ENCODE results near the gene NCK1.

DNA sequence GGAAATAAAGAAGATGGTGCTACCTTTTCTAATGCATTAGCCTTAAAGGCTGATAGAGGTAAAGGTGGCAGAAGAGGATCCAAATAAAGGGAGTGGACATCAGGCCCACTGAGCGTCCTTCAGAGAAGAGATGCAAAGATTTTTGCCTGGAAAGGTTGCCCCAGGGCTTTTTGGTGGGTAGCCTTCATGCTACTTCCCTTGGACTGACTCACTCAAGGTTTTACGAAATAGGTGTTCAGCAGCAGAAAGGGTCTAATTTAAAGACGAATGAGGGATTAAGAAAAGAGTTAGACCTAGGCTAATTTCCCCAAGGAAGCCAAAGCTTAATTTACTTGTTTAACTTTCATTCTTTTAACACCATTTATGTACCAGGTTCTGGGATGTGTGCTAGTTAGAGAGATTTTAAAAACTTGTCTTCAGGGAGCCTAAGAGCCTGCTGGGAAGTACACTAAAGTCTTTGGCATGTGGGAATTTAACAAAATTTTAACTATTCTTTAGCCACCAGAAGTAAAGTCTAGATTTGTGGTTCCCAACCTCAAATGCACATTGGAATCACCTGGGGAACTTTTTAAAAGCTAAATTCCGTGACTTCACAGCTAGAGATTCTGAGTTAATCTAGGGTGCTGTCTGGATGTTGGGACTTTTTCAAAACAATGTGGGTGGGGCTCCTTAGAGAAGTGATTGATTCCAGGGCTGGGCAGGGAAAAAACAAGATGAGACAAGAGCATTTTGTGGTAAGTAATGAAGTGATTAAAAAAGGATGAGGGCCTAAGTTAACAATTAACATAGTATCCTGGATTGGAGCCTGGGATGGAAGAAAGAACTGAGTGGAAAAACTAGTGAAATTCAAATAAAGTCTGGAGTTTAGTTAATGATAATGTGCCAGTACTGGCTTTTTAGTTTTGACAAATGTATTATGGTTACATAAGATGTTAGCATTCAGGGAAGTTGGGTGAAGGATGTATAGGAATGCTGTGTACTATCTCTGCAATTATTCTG, 99.1 kb downstream of the NCK1 start:
- TF ChIP-seq, protein P1, sequence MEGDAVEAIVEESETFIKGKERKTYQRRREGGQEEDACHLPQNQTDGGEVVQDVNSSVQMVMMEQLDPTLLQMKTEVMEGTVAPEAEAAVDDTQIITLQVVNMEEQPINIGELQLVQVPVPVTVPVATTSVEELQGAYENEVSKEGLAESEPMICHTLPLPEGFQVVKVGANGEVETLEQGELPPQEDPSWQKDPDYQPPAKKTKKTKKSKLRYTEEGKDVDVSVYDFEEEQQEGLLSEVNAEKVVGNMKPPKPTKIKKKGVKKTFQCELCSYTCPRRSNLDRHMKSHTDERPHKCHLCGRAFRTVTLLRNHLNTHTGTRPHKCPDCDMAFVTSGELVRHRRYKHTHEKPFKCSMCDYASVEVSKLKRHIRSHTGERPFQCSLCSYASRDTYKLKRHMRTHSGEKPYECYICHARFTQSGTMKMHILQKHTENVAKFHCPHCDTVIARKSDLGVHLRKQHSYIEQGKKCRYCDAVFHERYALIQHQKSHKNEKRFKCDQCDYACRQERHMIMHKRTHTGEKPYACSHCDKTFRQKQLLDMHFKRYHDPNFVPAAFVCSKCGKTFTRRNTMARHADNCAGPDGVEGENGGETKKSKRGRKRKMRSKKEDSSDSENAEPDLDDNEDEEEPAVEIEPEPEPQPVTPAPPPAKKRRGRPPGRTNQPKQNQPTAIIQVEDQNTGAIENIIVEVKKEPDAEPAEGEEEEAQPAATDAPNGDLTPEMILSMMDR (conservative IDR thresholded peaks at IDR 0.05; ENCODE audit: low read depth in 2 of 2): no peak
- TF ChIP-seq POLR2AphosphoS5 (IDR thresholded peaks at IDR 0.05; ENCODE audit: low read depth): no peak
